Skeletal muscle tissue (tissue), 2 donors: Measurements from ENCODE around the gene CCDC110. TPM values are rescaled to one million over a fixed set of nuclear protein-coding genes. Genes with fewer than 3 reads are reported as not detected.

Experiments used
- small RNA-seq: library from RNA; depleted of rRNA; stranded (forward); fragments of <200 nt; gene quantifications from one replicate; pipeline ENCODE3, GENCODE V24; 2014
- total RNA-seq: library from RNA; depleted of rRNA; stranded (reverse); fragments of >200 nt; gene quantifications from one replicate; pipeline ENCODE4 v1.2.3, GENCODE V29; 2014

CCDC110 gene
- total RNA-seq, 1 donor from 2014 or later: 0.52 TPM

Small RNA genes within 50 kb of the gene (small RNA-seq; reads per million reads assigned to genes)
- not detected for gene RF00019

Other genes with a start within 250 kb of the CCDC110 start
- gene LRP2BP, start 75.8 kb downstream of the CCDC110 start, total RNA-seq: 4.7 TPM
- 15.1 TPM for gene ANKRD37, start 74.9 kb downstream of the CCDC110 start, total RNA-seq
- gene UFSP2, start 45.8 kb downstream of the CCDC110 start, total RNA-seq: 62.6 TPM
- gene PDLIM3, start 63.8 kb upstream of the CCDC110 start, total RNA-seq: 415 TPM